ENCODE measurements around the gene PRKCH.

PRKCH gene

GRCh38 chr14:61477712-61478462 lies 156.5 kb downstream of the PRKCH start:
- DNase-seq = peak; percentile 45 to 59

- peak; percentile 48 to 57 for DNase-seq
Observed at GRCh38 chr14:61478971-61479473, 157.6 kb downstream of the PRKCH start.

GRCh38 chr14:61479746-61480502 lies 158.5 kb downstream of the PRKCH start:
- no peak for DNase-seq

GRCh38 chr14:61480704-61481285 lies 159.4 kb downstream of the PRKCH start:
- DNase-seq = no peak

- no peak for DNase-seq
Observed at GRCh38 chr14:61481701-61482100, 160.3 kb downstream of the PRKCH start.

GRCh38 chr14:61482348-61483206 lies 161.2 kb downstream of the PRKCH start:
- no peak for DNase-seq

GRCh38 chr14:61483476-61483875 lies 162.1 kb downstream of the PRKCH start:
- DNase-seq = no peak

- no peak for DNase-seq
Observed at GRCh38 chr14:61484031-61484430, 162.7 kb downstream of the PRKCH start.

GRCh38 chr14:61484826-61485584 lies 163.6 kb downstream of the PRKCH start:
- no peak for DNase-seq

GRCh38 chr14:61485661-61486060 lies 164.3 kb downstream of the PRKCH start:
- DNase-seq = no peak

GRCh38 chr14:61486930-61487495 lies 165.6 kb downstream of the PRKCH start:
- DNase-seq = no peak

- no peak for DNase-seq
Observed at GRCh38 chr14:61488417-61489401, 167.3 kb downstream of the PRKCH start.

- DNase-seq = no peak
Observed at GRCh38 chr14:61489512-61489911, 168.1 kb downstream of the PRKCH start.

- no peak for DNase-seq
Observed at GRCh38 chr14:61489932-61490331, 168.6 kb downstream of the PRKCH start.

- no peak for DNase-seq
Observed at GRCh38 chr14:61491224-61491623, 169.8 kb downstream of the PRKCH start.

GRCh38 chr14:61491876-61492434 lies 170.6 kb downstream of the PRKCH start:
- no peak for DNase-seq

GRCh38 chr14:61492474-61492873 lies 171.1 kb downstream of the PRKCH start:
- no peak for DNase-seq

- DNase-seq = no peak
Observed at GRCh38 chr14:61493239-61493638, 171.9 kb downstream of the PRKCH start.

- DNase-seq = no peak
Observed at GRCh38 chr14:61494018-61494417, 172.6 kb downstream of the PRKCH start.

GRCh38 chr14:61495809-61496208 lies 174.4 kb downstream of the PRKCH start:
- no peak for DNase-seq

Measured in activated CD4-positive, alpha-beta T cell treated with anti-CD3 and anti-CD28 coated beads, Interleukin-2, amount 50 U/mL, for 48 hours (primary cell).